ENCODE data around the gene OR3A2.

GRCh38 chr17:3260163-3260562 lies 125.9 kb downstream of the OR3A2 start:
- TF ChIP-seq KDM4B (CRISPR knock-in tag; IDR thresholded peaks at IDR 0.05) (no peak), POLR2AphosphoS5 (IDR thresholded peaks at IDR 0.05; ENCODE audit: low read depth, low read length) (no peak), ZNF563 (CRISPR knock-in tag; IDR thresholded peaks at IDR 0.05) (no peak), TCF12 (IDR thresholded peaks at IDR 0.05) (no peak), TCF12 (CRISPR knock-in tag; IDR thresholded peaks at IDR 0.05) (no peak)
- TF ChIP-seq, protein P1, sequence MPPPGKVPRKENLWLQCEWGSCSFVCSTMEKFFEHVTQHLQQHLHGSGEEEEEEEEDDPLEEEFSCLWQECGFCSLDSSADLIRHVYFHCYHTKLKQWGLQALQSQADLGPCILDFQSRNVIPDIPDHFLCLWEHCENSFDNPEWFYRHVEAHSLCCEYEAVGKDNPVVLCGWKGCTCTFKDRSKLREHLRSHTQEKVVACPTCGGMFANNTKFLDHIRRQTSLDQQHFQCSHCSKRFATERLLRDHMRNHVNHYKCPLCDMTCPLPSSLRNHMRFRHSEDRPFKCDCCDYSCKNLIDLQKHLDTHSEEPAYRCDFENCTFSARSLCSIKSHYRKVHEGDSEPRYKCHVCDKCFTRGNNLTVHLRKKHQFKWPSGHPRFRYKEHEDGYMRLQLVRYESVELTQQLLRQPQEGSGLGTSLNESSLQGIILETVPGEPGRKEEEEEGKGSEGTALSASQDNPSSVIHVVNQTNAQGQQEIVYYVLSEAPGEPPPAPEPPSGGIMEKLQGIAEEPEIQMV (CRISPR knock-in tag; IDR thresholded peaks at IDR 0.05; ENCODE audit: low read depth), result no peak
